Muscle of arm (tissue), 12 donors: ENCODE data around the gene TAF4. TPM values are rescaled to one million over a fixed set of nuclear protein-coding genes. Genes with fewer than 3 reads are reported as not detected.
"Not testable (repeated sequence)": the region's sequence is repeated elsewhere in the genome, so short reads cannot be mapped to it uniquely, and the experiment has no call there.

Experiments
- DNase-seq: peaks from one replicate; pipeline ENCODE4 v3.0.0-alpha.2; 2013
- polyA plus RNA-seq, 12 donors: library from polyadenylated mRNA; unstranded; fragments of 120-200 nt; gene quantifications; one replicate each; pipeline ENCODE4 v1.2.1, GENCODE V29; 2013; ENCODE audit not compliant: insufficient read length in 12 of 12

TAF4 gene
- polyA plus RNA-seq, 12 donors, result 10.4 to 23.8 (median 12.3) TPM; not detected in 1

- DNase-seq, result no peak
Measured at GRCh38 chr20:62059401-62059800, 6.3 kb downstream of the TAF4 start.

GRCh38 chr20:62058941-62059340 is 6.7 kb downstream of the TAF4 start:
- no peak for DNase-seq

DNA sequence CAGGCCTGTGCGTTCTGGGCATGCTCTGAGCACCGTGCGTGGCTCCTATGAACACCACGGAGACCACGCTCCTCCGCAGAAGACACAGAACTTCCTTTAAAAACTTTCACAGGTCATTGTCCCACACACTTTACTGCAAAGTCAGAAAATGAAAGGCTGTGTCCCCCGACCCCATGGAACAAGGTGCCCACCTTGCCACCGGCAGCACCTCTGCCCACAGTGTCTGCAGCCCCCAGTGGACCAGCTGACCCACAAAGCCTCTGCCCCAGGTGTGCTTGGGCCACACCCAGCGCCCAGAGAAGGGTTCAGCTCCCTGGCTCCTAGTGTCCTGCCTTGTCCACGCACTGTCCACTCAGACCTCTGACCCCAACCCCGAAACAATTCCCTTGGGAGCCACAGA is 8.7 kb downstream of the TAF4 start:
- no peak for DNase-seq

DNA sequence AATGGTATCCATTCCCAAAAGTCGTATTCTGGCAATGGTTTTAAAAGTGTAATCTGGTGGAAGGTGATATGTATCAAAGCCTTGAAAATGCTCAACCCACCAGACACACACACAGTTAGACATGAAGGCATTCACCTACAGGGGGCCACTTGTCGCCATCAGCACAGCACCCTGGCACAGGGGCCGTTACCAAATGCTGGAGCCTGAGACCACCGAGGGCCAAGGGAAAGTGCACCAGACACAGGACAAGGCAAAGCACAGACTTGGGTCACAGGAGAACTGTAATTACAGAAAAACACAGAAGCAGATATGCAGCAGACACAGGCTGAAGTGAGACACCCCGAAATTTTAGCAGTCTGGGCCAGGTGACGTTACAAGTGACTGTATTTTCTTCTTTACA is 9.3 kb downstream of the TAF4 start:
- no peak for DNase-seq

- DNase-seq, result not testable (repeated sequence)
Measured at GRCh38 chr20:62055862-62056115, 9.9 kb downstream of the TAF4 start.

- DNase-seq, result no peak
Measured at GRCh38 chr20:62055106-62055861, 10.4 kb downstream of the TAF4 start.

DNA sequence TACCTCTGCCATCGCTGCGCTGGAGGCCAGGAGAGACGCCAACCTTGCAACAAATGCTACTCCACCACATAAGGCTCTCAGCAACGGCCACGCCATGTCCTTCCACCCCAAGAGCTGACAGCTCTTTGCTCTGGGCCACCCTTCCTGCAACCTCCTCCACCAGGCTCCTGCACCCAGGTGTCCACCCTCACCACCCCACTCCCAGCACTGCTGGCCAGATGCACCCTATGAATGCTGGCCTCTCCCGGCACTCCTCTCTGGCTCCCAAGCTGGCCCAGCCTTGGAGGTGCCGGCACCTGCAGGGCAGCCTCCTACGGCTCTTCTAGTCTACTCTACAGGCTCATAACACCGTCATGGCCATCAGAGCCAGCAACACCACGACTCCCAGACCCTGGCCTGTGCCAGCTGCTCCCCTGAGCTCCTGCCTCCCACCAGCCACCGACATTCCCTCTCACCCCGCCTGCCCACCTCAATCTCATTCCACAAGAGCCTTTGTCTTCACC is 11.2 kb downstream of the TAF4 start:
- no peak for DNase-seq

DNA sequence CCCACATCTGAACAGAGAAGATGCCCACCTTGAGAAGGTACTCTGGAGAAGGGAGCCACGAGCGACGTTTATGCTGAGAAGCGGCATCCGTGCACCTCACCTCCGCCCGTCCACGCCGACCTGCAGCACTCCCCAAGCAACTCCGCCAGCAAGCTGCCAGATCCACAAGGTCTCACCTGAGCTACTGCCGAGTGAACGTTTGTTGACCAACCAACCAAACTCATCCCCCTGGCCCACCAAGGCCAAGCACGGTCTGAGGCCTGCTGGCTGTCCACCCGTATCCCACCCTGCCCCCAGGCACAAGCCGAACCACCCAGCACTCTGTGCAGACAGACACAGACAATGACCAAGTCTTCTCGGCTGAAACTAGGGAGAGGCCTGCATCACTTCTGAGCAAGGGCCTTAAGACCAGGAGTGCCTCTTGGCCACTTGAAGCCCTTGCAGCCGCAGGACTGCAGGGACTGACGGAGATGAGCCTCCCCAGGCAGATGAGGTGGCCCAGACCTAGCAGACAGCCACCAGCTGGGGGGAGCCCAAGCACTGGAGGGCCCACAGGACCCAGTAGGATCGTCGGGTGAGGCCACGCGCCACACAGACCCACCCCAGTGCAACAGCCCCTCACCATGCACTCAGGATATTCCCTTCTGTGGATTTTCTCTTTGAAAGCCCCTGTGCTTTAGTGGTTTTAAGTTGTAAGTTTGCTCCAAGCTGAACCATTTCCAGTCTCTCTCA is 12.1 kb downstream of the TAF4 start:
- no peak for DNase-seq

DNA sequence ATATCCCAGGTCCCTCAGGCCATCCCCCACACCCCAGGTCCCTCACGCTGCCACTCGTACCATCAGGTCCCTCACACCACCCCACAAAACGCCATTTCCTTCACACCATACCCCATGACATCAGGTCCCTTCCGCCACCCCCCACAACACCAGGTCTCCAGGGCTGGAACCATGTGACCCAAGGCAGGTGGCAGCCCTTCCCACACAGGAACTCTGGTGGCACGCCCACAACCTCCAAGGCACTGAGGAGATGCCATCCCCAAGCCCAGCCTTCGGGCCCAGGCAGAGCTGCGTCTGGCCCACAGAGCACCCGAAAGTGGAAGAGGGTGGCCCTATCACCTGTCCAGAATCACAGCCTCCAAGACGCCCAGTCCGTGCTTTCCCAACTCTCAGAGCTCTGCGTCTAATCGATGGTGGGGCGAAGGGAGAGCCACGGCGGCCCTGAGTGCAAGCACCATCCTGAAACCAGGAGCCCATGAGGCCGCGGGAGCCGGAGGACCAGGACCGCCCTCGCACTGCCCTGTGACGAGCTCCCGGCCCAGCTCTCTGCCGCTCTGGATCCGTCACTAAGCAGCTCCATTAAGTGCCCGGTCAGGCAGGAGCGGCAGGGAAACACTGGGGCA is 12.7 kb downstream of the TAF4 start:
- DNase-seq, result no peak

GRCh38 chr20:62052336-62052841 is 13.3 kb downstream of the TAF4 start:
- DNase-seq, result no peak

- no peak for DNase-seq
Measured at GRCh38 chr20:62051546-62052255, 14.0 kb downstream of the TAF4 start.

DNA sequence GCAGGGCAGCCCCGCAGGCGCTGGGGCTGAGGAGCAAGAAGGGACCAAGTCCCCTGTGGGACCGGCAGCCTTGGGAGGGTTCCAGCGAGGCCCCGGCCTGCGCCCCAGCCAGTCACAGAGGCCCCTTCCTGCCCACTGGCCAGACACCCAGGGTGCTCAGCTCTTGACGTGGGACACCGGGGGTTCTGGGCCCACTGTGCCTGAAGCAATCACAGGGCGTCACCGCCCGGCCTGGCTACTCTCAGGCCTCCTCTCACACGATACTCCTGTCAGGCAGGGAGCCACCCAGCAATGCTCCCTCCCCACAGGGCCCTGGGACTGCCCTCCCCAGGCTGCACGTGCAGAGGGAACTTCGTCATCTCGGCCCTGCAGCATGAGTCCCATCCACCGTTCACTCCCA is 14.5 kb downstream of the TAF4 start:
- no peak for DNase-seq

DNA sequence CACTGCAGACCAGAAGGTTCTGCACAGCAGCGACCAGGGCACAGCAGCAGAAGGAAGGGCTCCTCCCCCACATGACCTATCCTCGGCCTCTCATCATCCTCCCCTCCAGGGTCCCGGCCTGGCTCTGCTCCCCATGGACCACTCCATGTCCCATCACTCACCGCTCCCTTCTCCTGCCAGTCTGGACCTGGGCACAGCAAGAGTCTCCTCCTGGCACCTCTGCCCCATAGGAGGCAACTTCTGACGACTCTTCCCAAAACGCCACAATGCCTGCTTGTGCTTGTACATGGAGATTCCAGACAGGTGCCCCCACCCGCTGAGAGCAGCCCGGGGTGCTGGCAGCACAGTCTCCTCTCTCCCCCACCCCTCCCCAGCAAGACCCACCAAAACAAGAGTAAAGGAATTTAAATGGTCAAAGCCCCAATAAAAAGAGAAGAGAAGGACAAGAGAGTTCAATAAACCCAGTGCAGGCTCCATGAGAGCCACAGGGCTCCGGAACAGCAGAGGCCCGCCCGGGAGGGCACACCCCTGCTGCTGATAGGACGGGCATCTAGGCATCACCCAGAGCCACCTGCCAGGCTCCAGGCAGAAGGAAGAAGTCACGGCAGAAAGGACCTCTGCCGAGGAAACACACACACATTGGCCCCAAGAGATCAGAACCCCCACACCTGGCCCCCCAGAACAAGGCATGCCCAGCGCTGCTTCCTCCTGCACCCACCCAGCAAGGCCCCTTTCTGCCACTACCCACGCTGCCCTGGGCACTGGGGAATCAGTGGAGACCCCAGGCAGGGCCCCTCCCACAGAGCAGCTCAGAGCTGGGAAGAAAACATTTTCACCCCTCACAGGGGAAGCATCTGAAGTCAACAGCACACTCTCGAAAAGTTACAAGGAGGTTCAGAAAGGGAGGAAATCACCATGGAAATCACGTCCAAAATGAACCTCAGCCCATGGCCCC is 15.2 kb downstream of the TAF4 start:
- no peak for DNase-seq

DNA sequence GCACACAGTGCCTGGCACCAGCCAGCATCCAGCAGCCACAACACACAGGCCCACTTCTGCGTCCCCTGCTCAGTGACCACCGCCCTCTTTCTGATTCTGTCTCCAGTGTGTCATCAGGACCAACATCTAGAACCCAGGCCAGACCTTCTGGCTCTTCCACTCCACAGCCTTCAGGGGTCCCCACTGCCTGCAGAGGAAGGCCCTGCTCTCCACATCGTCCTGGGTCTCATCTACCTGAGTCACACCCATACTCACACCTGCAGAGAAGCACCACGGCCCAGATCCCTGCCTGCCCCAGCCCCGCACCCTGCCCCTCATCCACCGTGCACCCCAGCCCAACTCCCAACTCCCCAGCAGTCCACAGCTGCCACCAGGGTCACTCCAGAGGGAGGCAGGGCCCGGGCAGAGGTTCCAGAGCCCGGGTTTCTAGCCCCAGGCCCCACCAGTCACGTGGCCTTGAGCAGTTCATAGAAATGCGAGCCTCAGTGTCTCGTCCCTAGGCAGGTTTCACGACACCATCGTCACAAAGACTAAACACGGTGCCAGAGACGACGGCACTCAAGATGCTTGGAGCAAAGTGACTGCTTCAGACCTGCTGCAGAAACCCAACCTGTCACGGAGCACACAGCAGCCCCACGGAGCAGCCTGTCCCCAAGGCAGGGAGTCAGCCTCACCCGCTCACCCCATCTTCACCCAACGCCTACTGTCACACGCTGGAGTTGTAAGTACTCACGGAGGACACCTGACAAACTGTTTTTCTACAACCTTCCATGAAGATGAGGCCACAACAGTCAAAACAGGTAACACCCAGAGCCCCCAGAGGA is 16.1 kb downstream of the TAF4 start:
- no peak for DNase-seq

DNA sequence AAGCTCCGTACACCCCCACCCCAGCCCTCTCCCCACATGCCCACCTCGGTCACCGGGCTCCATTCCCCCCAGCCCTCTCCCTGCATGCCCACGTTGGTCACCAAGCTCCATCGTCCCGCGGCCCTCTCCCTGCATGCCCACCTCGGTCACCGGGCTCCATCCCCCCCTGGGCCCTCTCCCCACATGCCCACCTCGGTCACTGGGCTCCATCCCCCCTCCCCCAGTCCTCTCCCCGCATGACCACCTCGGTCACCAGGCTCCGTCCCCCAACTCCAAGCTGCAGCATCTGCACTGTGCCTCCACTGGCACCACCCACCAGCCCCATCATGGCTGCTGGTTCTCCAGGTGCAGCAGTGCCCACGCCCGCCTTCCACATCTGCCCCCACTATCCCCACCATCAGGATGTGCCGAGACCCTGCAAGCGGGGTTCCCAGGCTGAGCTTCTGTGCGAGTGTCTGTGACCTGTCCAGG is 16.8 kb downstream of the TAF4 start:
- no peak for DNase-seq

DNA sequence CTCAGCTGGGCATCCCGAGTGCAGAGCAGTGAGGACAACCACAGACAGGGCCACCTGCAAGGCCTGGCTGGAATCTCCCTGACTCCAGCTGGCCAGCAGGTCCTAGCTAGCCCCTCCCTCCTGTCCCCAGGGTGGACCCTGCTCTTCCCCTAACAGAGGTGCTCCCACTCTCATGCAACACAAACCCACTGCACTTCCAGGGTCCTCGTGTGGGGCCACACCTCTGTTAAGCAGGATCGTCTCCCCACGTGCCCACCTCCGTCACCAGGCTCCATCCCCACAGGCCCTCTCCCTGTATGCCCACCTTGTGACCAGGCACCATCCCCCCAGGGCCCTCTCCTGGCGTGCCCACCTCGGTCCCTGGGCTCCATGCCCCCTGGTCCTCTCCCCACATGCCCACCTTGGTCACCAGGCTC is 17.3 kb downstream of the TAF4 start:
- no peak for DNase-seq

- no peak for DNase-seq
Measured at GRCh38 chr20:62047666-62048345, 17.9 kb downstream of the TAF4 start.

DNA sequence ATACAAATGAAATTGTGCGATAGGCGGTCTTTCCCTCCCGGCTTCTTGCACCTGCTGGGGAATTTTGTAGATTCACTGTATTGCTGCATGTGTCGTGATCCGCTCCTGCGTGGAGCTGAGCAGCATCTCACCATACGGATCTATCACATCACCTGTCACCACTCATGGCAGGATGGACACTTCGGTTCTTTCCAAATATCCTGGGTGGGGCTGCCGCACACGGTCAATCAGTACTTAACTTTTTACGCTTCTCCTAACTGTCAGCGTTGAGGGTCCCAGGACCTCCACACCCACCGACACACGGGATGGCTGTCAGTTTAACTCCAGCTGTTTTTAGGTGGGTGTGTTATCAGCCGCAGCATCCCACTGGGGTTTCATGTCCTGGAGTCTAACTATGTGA is 19.2 kb downstream of the TAF4 start:
- no peak for DNase-seq

DNA sequence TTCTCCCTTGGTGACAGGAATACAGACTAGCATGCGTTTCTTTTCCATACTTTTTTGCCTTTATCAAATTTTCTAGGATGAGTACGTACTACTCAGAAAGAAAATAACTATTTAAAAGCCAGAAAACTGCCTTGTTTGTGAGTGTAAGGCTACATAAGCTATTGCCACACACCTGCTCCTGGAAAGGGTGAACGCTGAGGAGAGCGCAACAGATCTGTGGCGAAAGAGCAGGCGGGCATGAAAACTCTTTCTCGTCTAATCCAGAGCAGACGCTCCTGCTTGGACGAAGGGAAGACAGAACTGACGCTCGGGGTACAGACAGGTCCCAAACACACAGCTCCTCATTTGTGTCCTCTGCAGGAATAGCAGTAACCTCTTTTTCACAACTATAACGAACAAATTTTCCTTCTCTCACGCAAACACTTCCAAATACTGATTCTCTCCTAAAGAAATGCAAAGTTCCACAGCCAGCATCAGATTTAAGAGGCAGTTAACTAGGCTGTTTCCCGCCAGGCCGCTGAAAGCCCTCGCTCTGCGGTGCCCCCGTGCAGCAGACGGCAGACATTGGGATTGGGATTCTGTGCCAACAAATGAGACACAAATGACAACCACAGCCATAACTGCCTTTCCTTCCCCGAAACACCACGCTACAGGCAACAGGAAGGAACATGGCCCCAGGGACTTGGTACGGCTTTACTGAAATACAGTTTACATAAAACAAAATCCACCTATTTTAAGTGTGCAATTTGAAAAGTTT is 20.0 kb downstream of the TAF4 start:
- no peak for DNase-seq
